GM19455 (cell line): ENCODE data around the gene CIRBP.

Experiments used
- ATAC-seq: cut with Tn5 transposase; IDR thresholded peaks from one replicate; pipeline ENCODE4 v1.9.1; 2021; ENCODE audit not compliant: unreplicated experiment

The CIRBP gene

GRCh38 chr19:1230783-1231489 is 38.2 kb upstream of the CIRBP start:
- no peak for ATAC-seq

- ATAC-seq: no peak
These were observed 37.1 kb upstream of the CIRBP start for GRCh38 chr19:1231729-1232637.

GRCh38 chr19:1232652-1233072 is 36.5 kb upstream of the CIRBP start:
- no peak for ATAC-seq

- ATAC-seq: no peak
These were observed 35.9 kb upstream of the CIRBP start for GRCh38 chr19:1233115-1233667.

- no peak for ATAC-seq
These were observed 34.8 kb upstream of the CIRBP start for GRCh38 chr19:1234051-1234954.

GRCh38 chr19:1234955-1235380 is 34.2 kb upstream of the CIRBP start:
- no peak for ATAC-seq

- no peak for ATAC-seq
These were observed 33.2 kb upstream of the CIRBP start for GRCh38 chr19:1235625-1236538.

GRCh38 chr19:1236576-1236975 is 32.6 kb upstream of the CIRBP start:
- ATAC-seq: no peak

GRCh38 chr19:1237027-1237659 is 32.0 kb upstream of the CIRBP start:
- no peak for ATAC-seq

- no peak for ATAC-seq
These were observed 31.3 kb upstream of the CIRBP start, which contains the start of gene CBARP for GRCh38 chr19:1237754-1238368. TSS of gene CBARP (minus strand) at chr19:1238005. CDS start at chr19:1236100, 1,905 bp downstream.

- ATAC-seq: no peak
These were observed 30.5 kb upstream of the CIRBP start for GRCh38 chr19:1238369-1239303.

GRCh38 chr19:1239420-1239795 is 29.7 kb upstream of the CIRBP start:
- ATAC-seq: no peak

GRCh38 chr19:1239796-1240737 is 29.1 kb upstream of the CIRBP start:
- no peak for ATAC-seq

GRCh38 chr19:1240925-1241324 is 28.2 kb upstream of the CIRBP start:
- ATAC-seq: no peak

- peak; percentile 49 for ATAC-seq
These were observed 27.6 kb upstream of the CIRBP start, which contains the start of gene ATP5F1D for GRCh38 chr19:1241417-1242095. TSS of gene ATP5F1D (plus strand) at chr19:1241751. CDS start at chr19:1241851, 100 bp downstream.
